Activated CD8-positive, alpha-beta memory T cell treated with anti-CD3 and anti-CD28 coated beads, Interleukin-2, amount 10 ng/mL, durations not matched to agents 7 days and 5 days (primary cell): ENCODE measurements around the gene CELF4. TPM values are rescaled to one million over a fixed set of nuclear protein-coding genes. Genes with fewer than 3 reads are reported as not detected.
A peak's percentile ranks its signal among the peaks of the same experiment; 100 is the strongest.

Source experiments
- ATAC-seq: fragments of 150-1000 bp; cut with Tn5 transposase; one replicate; pipeline ENCODE4 v1.10.0; 2021; ENCODE audit warnings: moderate library complexity
- CTCF ChIA-PET: fragments of 350-600 bp; sonication (Branson Sonifier 250); formaldehyde crosslinking; loops from one replicate; lab custom pipeline; 2021; ENCODE audit warnings: antibody characterized with exemption; lab: Charles Lee
- DNase-seq: peaks from one replicate; pipeline ENCODE4 v3.0.0-alpha.2; 2020
- H3K27ac Mint-ChIP-seq: one replicate; pipeline ENCODE4 v1.8.0; 2021; ENCODE audit warnings: mild to moderate bottlenecking, mixed read lengths
- H3K27me3 Mint-ChIP-seq: one replicate; pipeline ENCODE4 v1.8.0; 2021; ENCODE audit warnings: mixed read lengths
- H3K36me3 Mint-ChIP-seq: one replicate; pipeline ENCODE4 v1.8.0; 2021; ENCODE audit warnings: mild to moderate bottlenecking, mixed read lengths
- H3K4me1 Mint-ChIP-seq: one replicate; pipeline ENCODE4 v1.8.0; 2021; ENCODE audit warnings: mixed read lengths
- H3K4me3 Mint-ChIP-seq: one replicate; pipeline ENCODE4 v1.8.0; 2021; ENCODE audit warnings: mild to moderate bottlenecking, moderate library complexity, mixed read lengths
- H3K9me3 Mint-ChIP-seq: one replicate; pipeline ENCODE4 v1.8.0; 2022; ENCODE audit warnings: low read depth, mixed read lengths
- total RNA-seq, 2 experiments: library from RNA; stranded (reverse); gene quantifications; one replicate each; pipeline ENCODE4 v1.2.3, GENCODE V29; 2021

CELF4 gene
- total RNA-seq, 2 experiments from 2014 or later: not detected

DNA sequence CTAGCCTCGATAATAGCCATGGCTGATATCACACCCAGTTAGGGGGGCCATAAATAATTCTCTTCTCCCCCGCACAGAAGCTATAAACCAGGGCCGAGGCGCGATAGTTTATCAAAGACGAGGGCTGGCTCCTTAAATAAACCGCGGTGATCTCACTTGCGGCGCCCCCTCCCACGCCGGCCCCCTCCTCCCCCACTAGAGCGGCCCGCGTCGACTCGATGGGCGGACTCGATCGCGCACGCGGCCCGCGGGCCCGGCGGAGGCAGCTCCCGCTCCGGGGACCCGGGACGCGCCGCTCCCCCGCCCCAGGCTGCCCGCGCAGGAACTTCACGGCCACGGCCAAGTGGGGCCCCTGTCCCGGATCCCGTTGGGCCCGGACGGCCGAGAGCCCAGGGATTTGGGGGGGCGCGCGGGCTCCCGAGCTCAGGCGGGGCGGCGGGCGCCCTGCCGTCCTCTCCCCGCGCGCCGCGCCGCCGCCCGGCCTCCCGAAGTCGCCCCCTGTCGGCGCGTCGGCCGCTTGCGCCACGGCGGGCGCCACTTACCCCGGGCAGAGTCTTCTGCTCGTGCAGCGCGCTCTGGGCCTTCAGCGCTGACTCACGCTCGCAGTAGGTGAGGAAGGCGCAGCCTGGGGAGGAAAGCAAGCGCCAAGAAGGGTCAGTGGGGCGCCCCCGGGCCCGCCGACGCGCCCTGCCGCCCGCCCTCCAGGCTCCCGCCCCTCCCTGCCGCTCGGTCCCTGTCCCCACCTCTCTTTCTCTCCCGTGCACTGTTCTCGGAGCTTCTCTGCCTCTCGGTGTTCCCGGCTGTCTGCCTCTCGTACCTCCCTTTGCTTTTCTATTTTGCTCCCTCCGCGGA, 80.4 kb downstream of the CELF4 start:
- no peaks in the 10 kb centered on the region for H3K4me1 Mint-ChIP-seq
- no peak overlapping the region for H3K4me3 Mint-ChIP-seq
- ATAC-seq: peak; percentile 47

DNA sequence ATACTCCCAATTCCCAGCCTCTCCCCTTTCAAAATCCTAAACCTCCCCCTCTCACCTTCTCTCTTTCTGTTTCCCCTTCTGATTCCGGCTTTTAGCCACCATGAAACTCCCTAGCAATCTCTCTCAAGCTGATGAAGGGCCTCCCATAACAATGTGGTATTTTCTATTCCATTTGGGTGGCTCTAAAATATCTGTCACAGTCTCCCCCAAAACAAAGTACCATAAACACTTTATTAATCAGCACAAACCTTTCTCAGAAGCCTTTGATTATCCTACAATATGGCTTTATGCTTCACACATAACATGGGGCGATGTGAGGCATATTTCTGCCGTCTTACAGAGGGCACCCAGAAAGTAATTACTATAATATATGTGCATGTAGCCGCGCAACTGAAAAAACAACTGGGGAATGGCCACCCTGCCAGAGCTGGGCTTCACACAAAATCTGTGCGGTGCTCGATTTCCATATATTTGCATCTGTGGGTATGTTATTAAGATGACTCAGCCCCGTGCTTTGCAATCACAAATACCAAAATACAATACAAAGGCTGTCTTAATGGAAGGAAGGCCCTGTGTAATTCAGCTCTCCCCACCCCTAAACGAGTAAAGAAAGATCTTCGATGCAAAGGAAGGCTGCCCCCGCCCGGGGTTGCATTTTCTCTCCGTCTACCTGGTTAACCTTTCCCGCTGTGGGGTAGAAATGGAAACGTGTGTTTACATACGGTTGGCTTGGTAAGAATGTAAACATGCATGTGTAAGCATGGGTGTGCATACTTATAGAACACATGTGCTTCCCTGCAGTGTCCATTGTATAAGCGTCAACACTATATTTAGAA, 81.4 kb downstream of the CELF4 start:
- Mint-ChIP-seq H3K27me3 (peaks cover 52% of the 10 kb centered on the region), H3K4me3 (no peak overlapping the region), H3K36me3 (no peaks in the 10 kb centered on the region), H3K27ac (no peak overlapping the region), H3K9me3 (no peaks in the 10 kb centered on the region), H3K4me1 (no peaks in the 10 kb centered on the region)
- DNase-seq: no peak
- CTCF ChIA-PET: interaction anchor here (0.6 kb wide), 1 partner anchor 141 kb away, joined by 4 read pairs; no protein-coding TSS in a partner anchor
- ATAC-seq: no peak

More for the DNA sequence above, 80.4 kb downstream of the CELF4 start:
- H3K9me3 Mint-ChIP-seq: no peaks in the 10 kb centered on the region
- CTCF ChIA-PET: interaction anchor here (0.6 kb wide), 1 partner anchor 142 kb away, joined by 4 read pairs; no protein-coding TSS in a partner anchor
- no peak for DNase-seq
- no peak overlapping the region for H3K27ac Mint-ChIP-seq
- no peaks in the 10 kb centered on the region for H3K36me3 Mint-ChIP-seq
- peaks cover 52% of the 10 kb centered on the region for H3K27me3 Mint-ChIP-seq

DNA sequence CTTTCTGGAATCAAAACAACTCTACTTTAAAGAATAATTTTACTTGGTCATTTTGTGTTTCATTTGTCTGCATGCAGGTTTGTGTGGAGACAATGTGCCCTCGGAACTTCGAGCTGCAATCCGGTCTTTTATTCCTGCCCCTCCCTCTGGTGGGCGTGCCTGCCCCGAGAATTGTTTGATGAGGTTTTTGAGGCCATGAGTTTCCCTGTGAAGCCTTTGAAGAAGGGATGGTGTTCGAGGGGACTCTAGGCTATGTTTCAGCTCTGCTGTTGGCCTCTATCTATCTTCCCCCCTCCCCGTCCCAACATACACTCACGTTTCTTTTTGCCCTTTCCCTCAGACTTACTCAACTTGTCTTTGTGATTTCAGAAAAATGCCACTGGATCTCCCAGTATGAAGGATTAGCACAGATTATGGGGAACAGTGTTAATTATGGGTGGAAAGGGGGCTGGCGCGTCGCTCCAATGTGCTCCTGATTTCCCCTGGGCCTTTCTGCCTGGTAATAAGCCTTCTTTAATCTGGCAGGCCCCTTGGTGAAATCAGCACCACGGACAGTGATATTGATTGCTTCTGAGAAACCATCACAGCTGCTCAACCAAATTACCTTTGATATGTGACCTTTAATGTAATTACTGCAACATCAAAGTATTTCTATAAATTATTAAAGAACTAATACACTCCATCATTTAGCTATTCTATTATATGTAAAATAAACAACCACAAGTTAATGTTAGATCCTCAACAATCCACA, 82.2 kb downstream of the CELF4 start:
- CTCF ChIA-PET: no interaction called here
- Mint-ChIP-seq H3K27me3 (peaks cover 49% of the 10 kb centered on the region), H3K4me3 (no peak overlapping the region), H3K27ac (no peak overlapping the region), H3K4me1 (no peaks in the 10 kb centered on the region), H3K9me3 (no peaks in the 10 kb centered on the region), H3K36me3 (no peaks in the 10 kb centered on the region)
- DNase-seq: no peak
- ATAC-seq: no peak

DNA sequence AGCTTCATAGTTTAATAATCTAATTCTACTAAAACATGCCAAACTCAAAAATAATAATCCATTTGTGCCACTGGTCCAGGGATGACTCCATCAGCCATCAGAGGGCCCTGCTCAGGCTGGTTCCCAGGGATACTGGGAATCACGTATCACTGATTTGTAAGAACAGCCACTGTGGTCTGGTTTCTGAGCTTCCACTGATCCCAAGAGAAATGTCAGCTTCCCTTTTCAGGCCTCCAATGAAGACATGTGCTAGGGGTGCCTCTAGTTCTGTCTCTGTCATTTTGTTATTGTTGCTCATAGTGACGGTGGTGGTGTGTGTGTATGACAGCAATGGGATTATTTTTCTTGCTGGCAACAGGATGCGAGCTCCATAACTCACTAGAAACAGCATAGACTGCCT, 83.2 kb downstream of the CELF4 start:
- Mint-ChIP-seq H3K9me3 (no peaks in the 10 kb centered on the region), H3K27me3 (peaks cover 39% of the 10 kb centered on the region), H3K36me3 (no peaks in the 10 kb centered on the region), H3K4me1 (no peaks in the 10 kb centered on the region), H3K4me3 (no peak overlapping the region), H3K27ac (no peak overlapping the region)
- ATAC-seq (no peak), DNase-seq (no peak)
- CTCF ChIA-PET: no interaction called here

DNA sequence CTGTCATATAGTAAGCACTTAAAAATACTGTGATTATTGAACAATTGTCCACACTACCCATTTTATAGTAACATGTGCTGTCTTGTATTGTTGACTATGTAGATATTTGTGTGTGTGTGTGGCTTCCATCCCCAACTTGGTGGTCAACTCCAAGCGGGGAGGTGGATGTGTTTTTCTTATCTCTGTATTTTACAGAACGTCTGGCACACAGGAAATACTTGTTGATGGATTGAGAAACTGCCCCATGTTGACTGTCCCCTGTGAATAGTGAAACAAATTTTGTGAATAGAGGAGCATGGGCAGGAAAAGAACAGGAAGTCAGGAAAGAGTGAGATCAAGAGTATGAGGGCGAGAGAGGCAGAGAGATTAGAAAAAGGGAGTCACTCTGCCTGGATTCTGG, 83.6 kb downstream of the CELF4 start:
- H3K27me3 Mint-ChIP-seq: peaks cover 35% of the 10 kb centered on the region
- H3K4me3 Mint-ChIP-seq: no peak overlapping the region
- no peak for ATAC-seq
- CTCF ChIA-PET: no interaction called here
- no peaks in the 10 kb centered on the region for H3K36me3 Mint-ChIP-seq
- H3K9me3 Mint-ChIP-seq: no peaks in the 10 kb centered on the region
- DNase-seq: no peak
- no peak overlapping the region for H3K27ac Mint-ChIP-seq
- H3K4me1 Mint-ChIP-seq: no peaks in the 10 kb centered on the region

DNA sequence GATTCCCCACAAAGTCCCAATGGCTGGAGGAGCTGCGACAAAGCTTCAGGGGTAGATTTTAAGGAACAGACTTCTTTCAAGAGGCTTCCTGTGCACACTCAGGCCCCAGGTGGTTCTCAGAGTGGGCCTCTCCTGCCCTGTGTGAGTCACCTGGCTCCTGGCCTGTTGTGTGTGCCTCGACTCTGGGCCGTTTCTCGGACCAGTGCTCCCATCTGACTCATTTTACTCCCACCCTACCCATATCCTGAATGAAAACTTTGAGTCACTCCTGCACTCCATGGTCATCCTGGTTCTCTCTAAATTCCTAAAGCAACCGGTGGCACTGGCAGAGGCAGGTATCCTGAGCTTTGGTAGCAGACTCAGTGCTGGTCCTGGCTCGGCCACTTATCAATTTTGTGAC, 84.1 kb downstream of the CELF4 start:
- ATAC-seq: no peak
- no peak overlapping the region for H3K27ac Mint-ChIP-seq
- H3K27me3 Mint-ChIP-seq: peaks cover 30% of the 10 kb centered on the region
- no peaks in the 10 kb centered on the region for H3K36me3 Mint-ChIP-seq
- CTCF ChIA-PET: no interaction called here
- DNase-seq: no peak
- H3K4me1 Mint-ChIP-seq: no peaks in the 10 kb centered on the region
- H3K4me3 Mint-ChIP-seq: no peak overlapping the region
- no peaks in the 10 kb centered on the region for H3K9me3 Mint-ChIP-seq

DNA sequence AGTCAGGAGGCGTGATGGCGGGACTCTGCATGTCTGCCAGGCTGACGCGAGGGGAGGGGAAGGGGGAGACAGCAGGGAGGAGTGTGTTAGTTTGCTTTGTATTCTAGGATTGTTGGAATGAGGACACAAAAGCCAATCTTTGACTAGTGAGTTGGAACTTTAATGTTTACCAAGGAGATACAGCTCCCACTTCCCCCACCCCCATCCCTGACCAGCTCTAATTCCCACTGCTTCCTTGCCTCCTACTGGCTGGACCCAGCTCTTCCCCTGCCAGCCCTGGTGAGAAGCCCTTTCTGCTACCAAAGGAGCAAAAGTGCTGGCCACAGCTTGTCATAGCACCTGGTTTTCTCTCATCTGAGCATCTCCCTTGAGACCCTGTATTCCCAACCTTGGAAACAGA, 84.5 kb downstream of the CELF4 start:
- ATAC-seq (no peak), DNase-seq (no peak)
- Mint-ChIP-seq H3K9me3 (no peaks in the 10 kb centered on the region), H3K4me1 (no peaks in the 10 kb centered on the region), H3K27ac (no peak overlapping the region), H3K4me3 (no peak overlapping the region), H3K27me3 (peaks cover 26% of the 10 kb centered on the region), H3K36me3 (no peaks in the 10 kb centered on the region)
- CTCF ChIA-PET: no interaction called here

DNA sequence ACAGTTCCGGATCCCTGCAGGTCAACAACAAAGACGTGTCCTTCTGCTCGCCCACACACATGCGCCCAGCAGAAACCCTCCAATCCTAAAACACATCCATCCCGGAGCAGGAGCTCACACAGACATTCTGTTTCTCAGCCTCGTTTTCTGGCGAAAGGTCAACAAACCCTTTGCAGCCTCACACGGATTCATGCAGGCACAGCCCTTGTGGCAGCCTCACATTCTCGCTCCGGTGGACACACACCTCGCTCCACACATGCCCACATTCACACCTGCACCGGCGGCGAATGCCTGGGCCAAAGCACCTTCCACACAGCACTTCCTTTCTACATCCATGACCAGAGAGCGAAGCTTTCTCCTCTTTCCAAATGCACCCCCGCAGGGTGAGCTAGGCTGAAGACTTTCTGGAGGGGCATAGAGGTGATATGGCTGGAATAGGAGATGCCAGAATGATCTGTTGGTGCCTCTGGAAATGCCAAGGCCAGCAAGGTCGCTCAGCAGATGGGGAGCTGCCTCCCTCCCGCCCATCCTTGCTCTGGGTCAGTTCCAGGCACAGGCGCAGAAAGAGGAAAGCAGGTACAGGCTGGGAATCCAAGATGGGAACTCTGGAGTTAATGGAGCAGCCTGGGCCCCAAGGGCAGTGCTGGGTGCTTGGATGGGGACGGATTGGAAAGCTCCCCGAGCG, 88.8 kb downstream of the CELF4 start:
- no peak for DNase-seq
- ATAC-seq: no peak
- H3K4me1 Mint-ChIP-seq: no peaks in the 10 kb centered on the region
- no peaks in the 10 kb centered on the region for H3K9me3 Mint-ChIP-seq
- H3K27me3 Mint-ChIP-seq: no peaks in the 10 kb centered on the region
- CTCF ChIA-PET: no interaction called here
- no peak overlapping the region for H3K4me3 Mint-ChIP-seq
- no peak overlapping the region for H3K27ac Mint-ChIP-seq
- no peaks in the 10 kb centered on the region for H3K36me3 Mint-ChIP-seq

DNA sequence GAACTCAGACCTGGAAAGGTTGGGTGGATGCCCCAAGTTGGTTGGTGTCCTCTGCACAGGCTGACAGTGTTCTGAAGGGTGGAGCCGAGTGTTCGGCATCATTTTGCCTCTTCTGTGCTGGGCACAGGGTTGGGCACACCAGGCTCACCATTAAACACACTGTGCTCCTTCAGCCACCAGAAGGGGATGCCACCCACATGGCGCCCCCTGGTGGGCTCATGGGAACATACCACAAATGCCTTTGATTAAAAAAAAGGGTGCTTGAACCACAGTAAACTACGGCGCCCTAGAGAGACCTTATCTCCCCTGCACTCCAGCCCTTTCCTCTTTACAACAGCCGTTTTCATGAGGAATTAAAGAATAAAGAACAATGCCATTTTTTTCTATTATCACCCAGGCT, 89.4 kb downstream of the CELF4 start:
- Mint-ChIP-seq H3K27me3 (peaks cover 3% of the 10 kb centered on the region), H3K27ac (no peak overlapping the region), H3K4me3 (no peak overlapping the region), H3K36me3 (no peaks in the 10 kb centered on the region), H3K4me1 (no peaks in the 10 kb centered on the region), H3K9me3 (no peaks in the 10 kb centered on the region)
- no peak for ATAC-seq
- DNase-seq: no peak
- CTCF ChIA-PET: no interaction called here

DNA sequence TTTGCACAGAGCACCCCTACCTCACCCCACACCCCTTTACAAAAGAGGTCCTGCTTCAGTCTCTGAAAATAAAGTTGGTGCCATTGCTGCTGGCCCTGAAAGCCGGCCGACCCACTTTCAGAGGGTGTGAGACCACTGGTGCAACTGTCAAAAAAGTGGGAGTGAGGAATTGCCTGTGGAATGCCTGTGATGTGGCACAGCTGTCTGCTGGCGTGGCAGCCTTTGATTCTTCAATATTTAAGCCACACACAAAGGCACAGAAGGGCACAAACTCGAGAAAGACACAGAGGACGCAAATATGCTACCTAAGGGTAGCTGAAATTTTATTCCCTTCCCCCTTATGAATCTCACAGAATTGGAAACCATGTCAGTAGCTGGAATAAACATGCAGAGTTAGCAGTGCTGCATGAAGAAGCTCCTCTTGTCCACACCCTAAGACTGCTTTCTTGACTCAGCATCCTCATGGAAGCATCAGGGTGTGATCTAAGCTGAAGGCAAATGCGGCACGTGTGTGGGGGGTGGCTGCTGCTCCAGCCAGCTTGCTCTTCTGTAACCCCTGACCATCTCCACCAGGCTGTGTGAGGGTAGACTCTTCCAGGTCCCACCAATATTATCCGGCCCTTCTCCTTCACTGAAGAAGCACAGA, 92.3 kb downstream of the CELF4 start:
- DNase-seq: no peak
- CTCF ChIA-PET: no interaction called here
- H3K27me3 Mint-ChIP-seq: peaks cover 3% of the 10 kb centered on the region
- no peaks in the 10 kb centered on the region for H3K9me3 Mint-ChIP-seq
- no peak overlapping the region for H3K4me3 Mint-ChIP-seq
- no peak for ATAC-seq
- H3K36me3 Mint-ChIP-seq: no peaks in the 10 kb centered on the region
- no peaks in the 10 kb centered on the region for H3K4me1 Mint-ChIP-seq
- no peak overlapping the region for H3K27ac Mint-ChIP-seq

DNA sequence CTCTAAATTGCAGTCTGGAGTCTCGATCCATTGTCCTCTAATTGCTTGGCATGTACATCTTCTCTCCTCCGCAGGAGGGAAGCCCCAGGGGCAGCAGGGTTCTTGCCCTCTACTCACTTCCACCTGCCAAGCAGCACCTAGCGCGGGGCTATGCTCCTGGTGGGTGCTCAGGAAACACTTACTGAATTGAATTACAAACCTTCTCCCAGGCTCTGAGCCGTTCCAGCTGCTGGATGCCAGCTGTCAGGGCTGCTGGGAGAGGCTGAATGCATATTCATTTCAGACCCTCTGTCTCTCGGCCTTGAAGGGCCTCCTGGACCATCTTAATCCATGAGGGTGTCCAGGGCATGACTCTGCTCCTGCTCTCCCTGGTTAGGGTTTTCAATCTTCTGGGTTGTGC, 94.0 kb downstream of the CELF4 start:
- ATAC-seq: no peak
- Mint-ChIP-seq H3K27ac (no peak overlapping the region), H3K9me3 (no peaks in the 10 kb centered on the region), H3K27me3 (peaks cover 3% of the 10 kb centered on the region), H3K4me1 (no peaks in the 10 kb centered on the region), H3K36me3 (no peaks in the 10 kb centered on the region), H3K4me3 (no peak overlapping the region)
- no peak for DNase-seq
- CTCF ChIA-PET: no interaction called here

DNA sequence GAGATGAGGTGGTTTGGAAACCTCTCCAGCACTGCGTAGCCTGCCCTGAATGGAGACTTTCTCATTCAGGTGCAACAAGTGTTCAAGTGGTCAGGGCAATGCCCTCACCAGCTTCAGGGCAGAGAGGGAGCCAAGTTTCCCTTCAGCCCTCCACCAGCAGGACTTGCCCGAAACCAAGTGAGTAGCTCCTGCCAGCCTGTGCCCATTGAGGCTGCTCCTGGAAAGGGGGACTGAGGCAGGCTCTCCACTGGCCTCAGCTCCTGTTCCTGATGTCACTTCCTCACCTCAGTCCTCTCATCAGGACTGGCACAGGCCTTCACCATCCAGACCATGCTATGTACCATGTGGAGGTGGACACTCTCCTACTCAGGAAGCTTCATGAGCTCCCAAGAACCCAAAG, 94.6 kb downstream of the CELF4 start:
- Mint-ChIP-seq H3K27ac (no peak overlapping the region), H3K27me3 (peaks cover 3% of the 10 kb centered on the region), H3K9me3 (no peaks in the 10 kb centered on the region), H3K4me3 (no peak overlapping the region), H3K4me1 (no peaks in the 10 kb centered on the region), H3K36me3 (no peaks in the 10 kb centered on the region)
- DNase-seq: no peak
- no peak for ATAC-seq
- CTCF ChIA-PET: no interaction called here
